K562 (cell line): ENCODE data around the gene TTN. TPM values are rescaled to one million over a fixed set of nuclear protein-coding genes. Genes with fewer than 3 reads are reported as not detected.

Experiments
- ATAC-seq: fragments of 200-7000 bp; cut with Tn5 transposase; 3 replicates; pipeline ENCODE4 v1.9.1; 2020; ENCODE audit warnings: moderate library complexity
- BruUV-seq: library from RNA; stranded (reverse); fragments of 400-500 nt; replicated peaks from 2 replicates; lab custom pipeline; 2021; lab: Mats Ljungman, UMichigan
- CTCF ChIA-PET: fragments of 300-600 bp; formaldehyde crosslinking; extraction: SDS; loops from one replicate; lab custom pipeline; 2021; ENCODE audit warnings: low intra/inter-chr PET ratio; lab: Yijun Ruan, JAX
- POLR2A ChIA-PET: fragments of 300-600, 350-650 bp; sonication (Branson Sonifier 250); formaldehyde crosslinking; extraction: SDS; loops from one replicate; lab custom pipeline; 2021; ENCODE audit warnings: antibody characterized with exemption, inconsistent platforms; lab: Yijun Ruan, JAX
- DNase-seq, 4 experiments: peaks; one replicate each; pipeline versions ENCODE4 v3.0.0 to v3.0.0-alpha.2; 2011 to 2018; ENCODE audit warnings: low spot score in 3 of 4, mixed read lengths in 3 of 4; ENCODE audit errors: extremely low read depth in 1 of 4
- FAIRE-seq: peaks from 2 replicates; lab custom pipeline; 2011; peaks lifted over from hg19 to GRCh38; lab: Jason Lieb, UNC
- H2AFZ ChIP-seq: 2 replicates; pipeline ENCODE4 v1.6.0; 2011; ENCODE audit warnings: low read depth, low read length, control low read depth, inconsistent platforms
- H3K27ac ChIP-seq: fragments of 200-600 bp; 3 replicates; pipeline ENCODE4 v1.8.0; 2011; ENCODE audit warnings: low read depth, mild to moderate bottlenecking, control low read depth, inconsistent platforms, low read length, moderate library complexity, mixed read lengths; ENCODE audit errors: extremely low read depth
- H3K27me3 ChIP-seq, 2 experiments: fragments of 300-600 bp in 1 of 2; 2 replicates in 1 of 2; 3 replicates in 1 of 2; pipeline versions ENCODE4 v1.6.0 to v1.8.0; 2011; ENCODE audit warnings: inconsistent platforms in 2 of 2, low read length in 2 of 2, mild to moderate bottlenecking in 1 of 2, mixed read lengths in 1 of 2, moderate library complexity in 1 of 2; ENCODE audit not compliant: control insufficient read depth in 2 of 2, insufficient read depth in 2 of 2
- H3K36me3 ChIP-seq: fragments of 300-600 bp; 3 replicates; pipeline ENCODE4 v1.8.0; 2011; ENCODE audit warnings: mild to moderate bottlenecking, low read length, inconsistent platforms; ENCODE audit not compliant: control insufficient read depth, insufficient read depth
- H3K4me1 ChIP-seq, 2 experiments: fragments of 200-600 bp in 1 of 2; replicated peaks in 1 of 2; 2 replicates in 1 of 2; 3 replicates in 1 of 2; pipeline versions ENCODE4 v1.5.1 to v1.8.0; 2011; ENCODE audit warnings: inconsistent platforms in 2 of 2, low read length in 2 of 2, mild to moderate bottlenecking in 1 of 2, mixed read lengths in 1 of 2, moderate library complexity in 1 of 2; ENCODE audit not compliant: control insufficient read depth in 2 of 2, insufficient read depth in 2 of 2
- H3K4me2 ChIP-seq: 2 replicates; pipeline ENCODE4 v1.6.1; 2011; ENCODE audit warnings: low read length, control low read depth, inconsistent platforms, mixed read lengths; ENCODE audit not compliant: insufficient read depth
- H3K4me3 ChIP-seq: fragments of 200-600 bp; sonication (generic), shearing (Covaris generic); 2 replicates; pipeline ENCODE4 v1.5.1; 2016; ENCODE audit warnings: control low read depth, inconsistent platforms
- H3K79me2 ChIP-seq: fragments of 200-600 bp; 3 replicates; pipeline ENCODE4 v1.8.0; 2011; ENCODE audit warnings: low read length, inconsistent platforms; ENCODE audit not compliant: control insufficient read depth, insufficient read depth
- H3K9ac ChIP-seq, 2 experiments: 2 replicates each; pipeline versions ENCODE4 v1.6.0 to v1.6.1; 2011; ENCODE audit warnings: low read depth in 2 of 2, low read length in 2 of 2, control low read depth in 1 of 2, inconsistent platforms in 1 of 2, mild to moderate bottlenecking in 1 of 2, mixed read lengths in 1 of 2; ENCODE audit not compliant: insufficient read depth in 1 of 2
- H3K9me1 ChIP-seq: one replicate; pipeline ENCODE4 v1.6.0; 2011; ENCODE audit warnings: inconsistent platforms, mild to moderate bottlenecking, low read length, moderate library complexity; ENCODE audit not compliant: control insufficient read depth, insufficient read depth
- H3K9me3 ChIP-seq: replicated peaks from 2 replicates; pipeline ENCODE4 v1.5.1; 2011; ENCODE audit warnings: low read depth, low read length, inconsistent platforms; ENCODE audit not compliant: control insufficient read depth, insufficient read depth
- H4K20me1 ChIP-seq: replicated peaks from 2 replicates; pipeline ENCODE4 v1.6.1; 2011; ENCODE audit warnings: low read length, inconsistent platforms, mixed read lengths; ENCODE audit not compliant: control insufficient read depth, insufficient read depth
- JUND ChIP-seq, 2 experiments: IDR thresholded peaks; 2 replicates in 1 of 2; 3 replicates in 1 of 2; pipeline ENCODE4 v1.6.1; 2011; ENCODE audit warnings: borderline replicate concordance in 2 of 2, low read depth in 2 of 2, low read length in 2 of 2, improper control_type of control experiment in 1 of 2, missing biosample characterization in 1 of 2, missing genetic modification characterization in 1 of 2, missing genetic modification reagents in 1 of 2
- NCOA6 ChIP-seq: fragments of 450-650 bp; IDR thresholded peaks from 2 replicates; pipeline ENCODE4 v1.6.1; 2017; ENCODE audit warnings: mild to moderate bottlenecking
- NUFIP1 ChIP-seq: fragments of 450-650 bp; IDR thresholded peaks from 2 replicates; pipeline ENCODE4 v1.6.1; 2018; ENCODE audit not compliant: partially characterized antibody
- RBM17 ChIP-seq: fragments of 200-400 bp; formaldehyde crosslinking; IDR thresholded peaks from 2 replicates; pipeline ENCODE4 v1.6.1; 2017; ENCODE audit warnings: low read depth, mild to moderate bottlenecking, low read length, borderline replicate concordance
- SMAD2 ChIP-seq: fragments of 150-350 bp; IDR thresholded peaks from 2 replicates; pipeline ENCODE4 v1.6.1; 2014; ENCODE audit warnings: low read depth, mild to moderate bottlenecking, low read length
- SMC3 ChIP-seq: conservative IDR thresholded peaks from 2 replicates; pipeline ENCODE4 v1.6.1; 2011; ENCODE audit warnings: low read depth, low read length, improper control_type of control experiment; ENCODE audit not compliant: insufficient read depth
- TAF15 ChIP-seq: fragments of 200-400 bp; formaldehyde crosslinking; IDR thresholded peaks from 2 replicates; pipeline ENCODE4 v1.6.1; 2017; ENCODE audit warnings: mild to moderate bottlenecking, low read depth, low read length, moderate library complexity
- ZBED1 ChIP-seq: IDR thresholded peaks from 2 replicates; pipeline ENCODE4 v1.6.1; 2014
- ZBTB5 ChIP-seq: fragments of 450-650 bp; IDR thresholded peaks from 2 replicates; pipeline ENCODE4 v1.6.1; 2017; ENCODE audit warnings: antibody characterized with exemption
- ZC3H8 ChIP-seq: fragments of 450-650 bp; IDR thresholded peaks from 2 replicates; pipeline ENCODE4 v1.6.1; 2017
- ZNF12 ChIP-seq: sonication (generic); formaldehyde crosslinking; IDR thresholded peaks from 2 replicates; pipeline ENCODE4 v1.4.0; 2020; ENCODE audit warnings: mild to moderate bottlenecking, missing genetic modification reagents
- ZNF778 ChIP-seq: fragments of 450-650 bp; formaldehyde crosslinking; IDR thresholded peaks from 2 replicates; pipeline ENCODE4 v1.4.0; 2020; ENCODE audit warnings: mild to moderate bottlenecking, moderate library complexity
- WGBS: fragments of 100-300 bp; shearing (Covaris generic); methylation state at CpG from one replicate; pipeline ENCODE4 v1.1.6; 2016; ENCODE audit warnings: low coverage, mixed read lengths; ENCODE audit not compliant: insufficient coverage; ENCODE audit errors: missing lambda C conversion rate; 5-methylcytosine and 5-hydroxymethylcytosine counted together
- in situ Hi-C: fragments of 300-500 bp; cut with MboI; formaldehyde crosslinking; loops from 4 replicates; pipeline ENCODE4 v1.15.0; 2018; ENCODE audit warnings: inconsistent platforms, mixed read lengths
- intact Hi-C: fragments of 100-400 bp; cut with micrococcal nuclease; formaldehyde crosslinking; loops from 2 replicates; pipeline ENCODE4 v1.14.2; 2022
- polyA plus RNA-seq, 8 experiments: library from polyadenylated mRNA; depleted of rRNA in 4 of 8; stranded (reverse) in 5 of 8; unstranded in 3 of 8; fragments of >200 nt; fragmentation: Nextera tagmentation in 2 of 8; fragmentation: Illumina TruSeq in 1 of 8; extraction: Ambion mirVana in 2 of 8; extraction: Trizol in 1 of 8; gene quantifications; 2 replicates each; pipeline versions ENCODE4 v1.2.1 to v1.2.3, GENCODE V29; 2011 to 2014; ENCODE audit warnings: inconsistent platforms in 1 of 8, missing spikeins in 1 of 8
- total RNA-seq, 7 experiments: library from RNA; depleted of rRNA in 6 of 7; stranded (reverse); fragments of >200 nt in 6 of 7; fragmentation: Illumina TruSeq in 2 of 7; extraction: Trizol in 2 of 7; gene quantifications; 2 replicates each; pipeline versions ENCODE4 v1.2.1 to v1.2.3, GENCODE V29; 2011 to 2021; ENCODE audit warnings: low replicate concordance in 1 of 7

The TTN gene
- total and polyA plus RNA-seq, 9 of the 15 experiments (the other 6 are each of a cell fraction or from before 2014, with no cell fraction given) = under 0.01 to 0.20 (median 0.04) TPM; not detected in 1

DNA sequence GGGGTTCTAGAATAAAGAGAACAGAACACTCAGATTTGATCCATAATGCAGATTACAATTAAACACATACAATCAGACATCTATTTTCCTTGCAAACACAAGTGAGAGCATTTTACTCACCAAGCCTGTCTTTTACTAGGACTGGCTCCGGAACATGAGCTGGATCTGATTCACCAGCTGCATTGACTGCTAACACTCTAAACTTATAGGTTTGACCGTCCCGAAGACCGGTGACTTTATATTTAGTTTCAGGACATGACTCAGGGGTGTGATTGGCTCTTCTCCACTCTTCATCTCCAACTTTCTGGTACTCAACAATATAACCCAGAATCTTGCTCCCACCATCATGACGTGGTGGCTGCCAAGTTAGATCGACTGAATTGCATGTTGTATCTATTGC lies 214.6 kb downstream of the TTN start:
- Histone ChIP-seq H3K27me3 (no peaks in the 10 kb centered on the region), H3K9me1 (no peaks in the 10 kb centered on the region), H3K9me3 (no peaks in the 10 kb centered on the region), H3K4me1 (no peaks in the 10 kb centered on the region), H3K36me3 (peaks cover 3% of the 10 kb centered on the region; the same call in 2 of the 3 replicates), H3K4me2 (no peak overlapping the region), H4K20me1 (no peaks in the 10 kb centered on the region), H3K9ac (no peak overlapping the region), H3K79me2 (no peaks in the 10 kb centered on the region), H3K27ac (no peak overlapping the region), H2AFZ (no peak overlapping the region), H3K4me3 (no peak overlapping the region)
- CTCF ChIA-PET = no interaction called here
- in situ Hi-C loops (no loop called here), intact Hi-C loops (no loop called here)
- ATAC-seq (no peak), DNase-seq (no peak), FAIRE-seq (no peak)
- POLR2A ChIA-PET = interaction anchor here (0.7 to 1.0 kb wide), 2 partner anchors 16 to 744 kb away, joined by 3 to 4 read pairs; no protein-coding TSS in a partner anchor
- WGBS = 74% methylated on average over 6 of the region's 6 CpGs
- TF ChIP-seq JUND (IDR thresholded peaks at IDR 0.05; ENCODE audit: borderline replicate concordance, low read depth, low read length) = no peak
- TF ChIP-seq JUND (tag; IDR thresholded peaks at IDR 0.05; ENCODE audit: borderline replicate concordance, low read depth, low read length) = no peak
- no peak for TF ChIP-seq SMAD2
- no peak for TF ChIP-seq ZBED1
- no peak for TF ChIP-seq NUFIP1
- no peak for TF ChIP-seq ZC3H8
- no peak for TF ChIP-seq ZNF12 (CRISPR knock-in tag)
- TF ChIP-seq ZNF778 (CRISPR knock-in tag) = no peak
- TF ChIP-seq SMC3 = no peak
- TF ChIP-seq NCOA6 = no peak
- TF ChIP-seq ZBTB5 = no peak
- TF ChIP-seq RBM17 = no peak
- TF ChIP-seq TAF15 = no peak
- no TSS peak for BruUV-seq
